ENCODE measurements around the gene ABCC3.

- no peak for TF ChIP-seq CTCF (IDR thresholded peaks at IDR 0.05; ENCODE audit: insufficient read depth, low read length)
- TF ChIP-seq POLR2AphosphoS5 (IDR thresholded peaks at IDR 0.05; ENCODE audit: low read depth) = no peak
- no peak for TF ChIP-seq GABPA (IDR thresholded peaks at IDR 0.05; ENCODE audit: low read depth)
- TF ChIP-seq REST (IDR thresholded peaks at IDR 0.05; ENCODE audit: insufficient replicate concordance, low read depth) = no peak
- no peak for TF ChIP-seq SPI1 (IDR thresholded peaks at IDR 0.05; ENCODE audit: borderline replicate concordance, low read depth)
Observed at GRCh38 chr17:50620237-50620636, 14.4 kb upstream of the ABCC3 start.

All from HL-60 (cell line).